HG03103 (cell line): ENCODE measurements around the gene MAEA.

Experiments
- ATAC-seq: cut with Tn5 transposase; IDR thresholded peaks from one replicate; pipeline ENCODE4 v1.9.1; 2021; ENCODE audit warnings: low read depth; ENCODE audit not compliant: unreplicated experiment

The MAEA gene

GRCh38 chr4:1349359-1350168 is 59.9 kb downstream of the MAEA start:
- no peak for ATAC-seq

GRCh38 chr4:1350169-1350520 is 60.5 kb downstream of the MAEA start:
- no peak for ATAC-seq

- ATAC-seq, result no peak
These were observed 62.3 kb downstream of the MAEA start for GRCh38 chr4:1351854-1352566.

GRCh38 chr4:1352567-1352900 is 62.8 kb downstream of the MAEA start:
- ATAC-seq, result no peak

- ATAC-seq, result no peak
These were observed 63.7 kb downstream of the MAEA start for GRCh38 chr4:1353186-1354055.

GRCh38 chr4:1354136-1354982 is 64.7 kb downstream of the MAEA start:
- no peak for ATAC-seq

- ATAC-seq, result no peak
These were observed 65.2 kb downstream of the MAEA start for GRCh38 chr4:1354983-1355275.

GRCh38 chr4:1355378-1355777 is 65.7 kb downstream of the MAEA start:
- no peak for ATAC-seq

- no peak for ATAC-seq
These were observed 66.7 kb downstream of the MAEA start for GRCh38 chr4:1356181-1356998.

- no peak for ATAC-seq
These were observed 67.9 kb downstream of the MAEA start for GRCh38 chr4:1357356-1358248.

- no peak for ATAC-seq
These were observed 68.9 kb downstream of the MAEA start for GRCh38 chr4:1358421-1359143.

- no peak for ATAC-seq
These were observed 69.4 kb downstream of the MAEA start for GRCh38 chr4:1359144-1359501.

GRCh38 chr4:1359976-1360375 is 70.3 kb downstream of the MAEA start:
- no peak for ATAC-seq

GRCh38 chr4:1360423-1361283 is 71.0 kb downstream of the MAEA start:
- ATAC-seq, result no peak

- no peak for ATAC-seq
These were observed 71.7 kb downstream of the MAEA start for GRCh38 chr4:1361431-1361830.

- ATAC-seq, result no peak
These were observed 72.4 kb downstream of the MAEA start for GRCh38 chr4:1362046-1362445.

- ATAC-seq, result no peak
These were observed 72.8 kb downstream of the MAEA start for GRCh38 chr4:1362521-1362920.
